ENCODE measurements around the gene SOS2. TPM values are rescaled to one million over a fixed set of nuclear protein-coding genes. Genes with fewer than 3 reads are reported as not detected.

SOS2 gene
- total RNA-seq, 2 experiments from 2014 or later = 16.5 to 25.2 TPM

GRCh38 chr14:50225974-50226297 lies 5.4 kb downstream of the SOS2 start:
- Histone ChIP-seq H3K4me2 (ENCODE audit: low read length) (peak overlapping the region; percentile 5; the same call in 1 of the 2 replicates), H3K79me2 (ENCODE audit: insufficient read depth, low read depth, low read length) (peaks cover 57% of the 10 kb centered on the region), H3K9me2 (ENCODE audit: insufficient read depth, low read length) (no peaks in the 10 kb centered on the region), H2AFZ (ENCODE audit: low read length) (no peak overlapping the region), H3K4me3 (ENCODE audit: low read depth, low read length, poor library complexity, severe bottlenecking) (no peak overlapping the region), H3K4me1 (ENCODE audit: insufficient read depth, low read length, poor library complexity, severe bottlenecking) (peaks cover 14% of the 10 kb centered on the region), H3K27ac (ENCODE audit: low read depth, low read length, poor library complexity, severe bottlenecking) (no peak overlapping the region), H3K36me3 (ENCODE audit: insufficient read depth, low read length) (peaks cover 13% of the 10 kb centered on the region), H4K20me1 (ENCODE audit: insufficient read depth, low read length) (no peaks in the 10 kb centered on the region), H3K9me3 (ENCODE audit: low read length) (peaks cover 16% of the 10 kb centered on the region)
- no TSS peak for BruUV-seq (replicated peaks)
- TF ChIP-seq CTCF (conservative IDR thresholded peaks at IDR 0.05; ENCODE audit: low read length) (no peak), EZH2phosphoT487 (IDR thresholded peaks at IDR 0.05; ENCODE audit: borderline replicate concordance, low read depth, low read length) (no peak)
- DNase-seq (ENCODE audit: low spot score) = no peak
- ChIA-PET POLR2A (interaction anchor here (0.5 to 1.6 kb wide), 4 partner anchors 13 to 227 kb away, joined by 3 to 6 read pairs (median 4); no protein-coding TSS in a partner anchor), CTCF (ENCODE audit: unreplicated experiment) (no interaction called here)
- intact Hi-C loops (cut with micrococcal nuclease; ENCODE audit: unreplicated experiment) = no loop called here

- Histone ChIP-seq H3K79me2 (ENCODE audit: insufficient read depth, low read depth, low read length) (peaks cover 56% of the 10 kb centered on the region), H3K27ac (ENCODE audit: low read depth, low read length, poor library complexity, severe bottlenecking) (no peak overlapping the region), H2AFZ (ENCODE audit: low read length) (no peak overlapping the region), H3K4me2 (ENCODE audit: low read length) (peak overlapping the region; percentile 5; the same call in 1 of the 2 replicates), H4K20me1 (ENCODE audit: insufficient read depth, low read length) (no peaks in the 10 kb centered on the region), H3K9me3 (ENCODE audit: low read length) (peaks cover 16% of the 10 kb centered on the region), H3K36me3 (ENCODE audit: insufficient read depth, low read length) (peaks cover 13% of the 10 kb centered on the region), H3K4me1 (ENCODE audit: insufficient read depth, low read length, poor library complexity, severe bottlenecking) (peaks cover 14% of the 10 kb centered on the region), H3K9me2 (ENCODE audit: insufficient read depth, low read length) (no peaks in the 10 kb centered on the region), H3K4me3 (ENCODE audit: low read depth, low read length, poor library complexity, severe bottlenecking) (no peak overlapping the region)
- DNase-seq (ENCODE audit: low spot score) = no peak
- CTCF ChIA-PET (ENCODE audit: unreplicated experiment) = no interaction called here
- no peak for TF ChIP-seq CTCF (conservative IDR thresholded peaks at IDR 0.05; ENCODE audit: low read length)
- no peak for TF ChIP-seq EZH2phosphoT487 (IDR thresholded peaks at IDR 0.05; ENCODE audit: borderline replicate concordance, low read depth, low read length)
- BruUV-seq (replicated peaks) = no TSS peak
- POLR2A ChIA-PET = interaction anchor here (0.6 to 1.6 kb wide), 4 partner anchors 13 to 226 kb away, joined by 3 to 6 read pairs (median 4); no protein-coding TSS in a partner anchor
- intact Hi-C loops (cut with micrococcal nuclease; ENCODE audit: unreplicated experiment) = no loop called here
These were observed 6.1 kb downstream of the SOS2 start for GRCh38 chr14:50225067-50225973.

Measured in OCI-LY7 (cell line).